ENCODE results near the gene PACSIN1.

DNA sequence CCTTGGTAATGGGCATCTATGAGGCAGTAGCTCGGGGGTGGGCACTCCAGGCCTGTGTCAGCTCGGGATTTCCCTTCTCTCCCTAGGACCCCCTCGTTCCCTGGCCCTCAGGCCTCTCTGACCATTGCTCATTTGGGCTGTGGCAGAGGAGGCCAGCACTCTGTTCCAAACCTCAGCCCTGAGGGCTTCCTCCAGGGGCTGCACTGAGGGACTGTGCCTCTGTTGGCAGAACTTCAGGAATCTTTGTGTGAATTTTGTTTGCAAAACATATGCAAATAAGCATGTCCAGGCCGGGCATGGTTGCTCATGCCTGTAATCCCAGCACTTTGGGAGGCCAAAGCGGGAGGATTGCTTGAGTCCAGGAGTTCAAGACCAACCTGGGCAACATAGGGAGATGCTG lies 11.0 kb downstream of the PACSIN1 start:
- TF ChIP-seq, protein P1, sequence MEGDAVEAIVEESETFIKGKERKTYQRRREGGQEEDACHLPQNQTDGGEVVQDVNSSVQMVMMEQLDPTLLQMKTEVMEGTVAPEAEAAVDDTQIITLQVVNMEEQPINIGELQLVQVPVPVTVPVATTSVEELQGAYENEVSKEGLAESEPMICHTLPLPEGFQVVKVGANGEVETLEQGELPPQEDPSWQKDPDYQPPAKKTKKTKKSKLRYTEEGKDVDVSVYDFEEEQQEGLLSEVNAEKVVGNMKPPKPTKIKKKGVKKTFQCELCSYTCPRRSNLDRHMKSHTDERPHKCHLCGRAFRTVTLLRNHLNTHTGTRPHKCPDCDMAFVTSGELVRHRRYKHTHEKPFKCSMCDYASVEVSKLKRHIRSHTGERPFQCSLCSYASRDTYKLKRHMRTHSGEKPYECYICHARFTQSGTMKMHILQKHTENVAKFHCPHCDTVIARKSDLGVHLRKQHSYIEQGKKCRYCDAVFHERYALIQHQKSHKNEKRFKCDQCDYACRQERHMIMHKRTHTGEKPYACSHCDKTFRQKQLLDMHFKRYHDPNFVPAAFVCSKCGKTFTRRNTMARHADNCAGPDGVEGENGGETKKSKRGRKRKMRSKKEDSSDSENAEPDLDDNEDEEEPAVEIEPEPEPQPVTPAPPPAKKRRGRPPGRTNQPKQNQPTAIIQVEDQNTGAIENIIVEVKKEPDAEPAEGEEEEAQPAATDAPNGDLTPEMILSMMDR (IDR thresholded peaks at IDR 0.05) = no peak
- TF ChIP-seq POLR2A (IDR thresholded peaks at IDR 0.05) (no peak), POLR2AphosphoS5 (IDR thresholded peaks at IDR 0.05) (no peak), EP300 (IDR thresholded peaks at IDR 0.05) (no peak)
